ENCODE results near the gene VPS37D. TPM values are rescaled to one million over a fixed set of nuclear protein-coding genes. Genes with fewer than 3 reads are reported as not detected.

VPS37D gene
- total RNA-seq, 1 experiment from 2014 or later, result 0.85 TPM

DNA sequence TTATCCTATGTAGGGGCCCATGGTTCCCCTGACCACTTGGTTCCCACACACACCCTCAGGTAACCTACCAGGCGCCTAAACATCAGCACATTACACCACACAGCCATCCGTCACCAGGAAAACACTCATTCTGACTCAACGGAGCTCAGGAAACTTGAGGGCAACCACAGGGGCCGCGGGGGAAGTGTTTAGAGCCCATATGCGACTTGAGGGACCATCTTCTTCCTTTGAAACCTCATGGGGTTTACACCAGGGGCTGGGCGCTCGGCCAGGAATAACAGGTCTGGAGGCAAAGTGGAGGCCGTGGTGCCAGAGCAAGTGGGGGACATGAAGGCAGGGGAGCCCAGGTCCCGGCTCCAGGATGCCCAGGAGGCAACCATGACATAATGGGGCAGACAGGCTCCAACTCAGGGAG is 50.4 kb downstream of the VPS37D start:
- no peak overlapping the region for H2BK120ac ChIP-seq (ENCODE audit: low read depth, low read length, poor library complexity, severe bottlenecking)
- H4K91ac ChIP-seq (ENCODE audit: insufficient read length, low read depth, low read length), result no peak overlapping the region
- H3K14ac ChIP-seq (ENCODE audit: insufficient read depth, low read length), result no peak overlapping the region
- H3K9ac ChIP-seq (ENCODE audit: extremely low read depth, insufficient read length, low read length), result no peak overlapping the region
- H2AFZ ChIP-seq (ENCODE audit: low read length), result no peak overlapping the region
- H3K18ac ChIP-seq (ENCODE audit: insufficient read length, low read depth, low read length), result no peak overlapping the region
- no peak overlapping the region for H2BK5ac ChIP-seq (ENCODE audit: insufficient read length, low read length)
- H3K9me3 ChIP-seq (ENCODE audit: control insufficient read depth, low read depth, low read length), result no peaks in the 10 kb centered on the region
- no CpG with 5 or more reads among the region's 10 CpGs for WGBS (ENCODE audit: extremely low coverage, insufficient read length, low lambda C conversion rate)
- H3K27me3 ChIP-seq (ENCODE audit: insufficient read depth, low read length), result peaks cover 3% of the 10 kb centered on the region; the same call in 1 of the 2 replicates
- DNase-seq, result no peak
- H3K27me3 Mint-ChIP-seq (ENCODE audit: low read depth), result peaks cover 38% of the 10 kb centered on the region
- H3K9me3 Mint-ChIP-seq, result no peaks in the 10 kb centered on the region; a peak in 1 of 5 replicates
- H3K79me2 ChIP-seq (ENCODE audit: insufficient read depth, low read length), result no peaks in the 10 kb centered on the region
- H2BK15ac ChIP-seq (ENCODE audit: low read depth, low read length), result no peak overlapping the region
- peaks cover 0 to 7% of the 10 kb centered on the region in 2 experiments; a peak in 2 of 4 replicates for H3K4me1 Mint-ChIP-seq
- TF ChIP-seq CTCF (conservative IDR thresholded peaks at IDR 0.05), result no peak
- no peak overlapping the region for H3K4me2 ChIP-seq (ENCODE audit: insufficient read depth, insufficient read length, low read length)
- no peak overlapping the region for H3T11ph ChIP-seq (ENCODE audit: low read length)
- no peak overlapping the region for H3K4ac ChIP-seq (ENCODE audit: low read depth, low read length)
- H3K23me2 ChIP-seq (ENCODE audit: insufficient read length, low read depth, low read length, poor library complexity, severe bottlenecking), result peaks cover 9% of the 10 kb centered on the region
- H3K79me1 ChIP-seq (ENCODE audit: insufficient read depth, low read depth, low read length, poor library complexity, severe bottlenecking), result no peaks in the 10 kb centered on the region
- H4K20me1 ChIP-seq (ENCODE audit: control insufficient read depth, insufficient read depth, insufficient read length), result no peaks in the 10 kb centered on the region
- H4K8ac ChIP-seq (replicated peaks; ENCODE audit: insufficient read length, low read depth, low read length), result no peak overlapping the region
- no peak overlapping the region for H3K27ac Mint-ChIP-seq
- H3K4me3 Mint-ChIP-seq, result peak overlapping the region; percentile 58 to 66; a peak in 4 of 5 replicates
- no peak overlapping the region for H2BK20ac ChIP-seq (ENCODE audit: low read depth, low read length, poor library complexity, severe bottlenecking)
- no peak overlapping the region for H3K56ac ChIP-seq (ENCODE audit: insufficient read length, low read depth, low read length)
- peaks cover 0 to 2% (median 0%) of the 10 kb centered on the region in 3 experiments; a peak in 2 of 7 replicates for H3K36me3 Mint-ChIP-seq (ENCODE audit: insufficient read depth in 1 of 3, low read depth in 3 of 3)
- H4K5ac ChIP-seq (ENCODE audit: insufficient read length, low read depth, low read length), result no peak overlapping the region
- no peak overlapping the region for H2BK12ac ChIP-seq (ENCODE audit: insufficient read length, low read depth, low read length)
- H3K27ac ChIP-seq (ENCODE audit: insufficient read length, low read depth, low read length), result no peak overlapping the region
- H3K23ac ChIP-seq (ENCODE audit: insufficient read length, low read depth, low read length), result no peak overlapping the region
- no peak overlapping the region for H2AK5ac ChIP-seq (ENCODE audit: insufficient read length, low read length)
- H3K4me1 ChIP-seq (ENCODE audit: insufficient read depth, low read length), result no peaks in the 10 kb centered on the region

Measured in H9 (cell line).